HEK293 (cell line): ENCODE measurements around the gene LCA5L.

Experiments used
- CTCF ChIA-PET: fragments of 350-600 bp; formaldehyde crosslinking; extraction: SDS; loops from one replicate; lab custom pipeline; 2021; ENCODE audit warnings: antibody characterized with exemption; lab: Yijun Ruan, JAX
- POLR2A ChIA-PET: fragments of 300-600 bp; formaldehyde crosslinking; extraction: SDS; loops from one replicate; lab custom pipeline; 2020; ENCODE audit warnings: antibody characterized with exemption, inconsistent platforms; lab: Yijun Ruan, JAX
- H3K27ac ChIP-seq: fragments of 200-500 bp; sonication (Bioruptor generic); 2 replicates; pipeline ENCODE4 v1.5.1; 2014; ENCODE audit warnings: low read depth, low read length, control low read depth, inconsistent platforms; ENCODE audit errors: extremely low read depth
- H3K36me3 ChIP-seq, 2 experiments: fragments of 200-500 bp in 1 of 2; sonication (Bioruptor generic) in 1 of 2; 1 replicate in 1 of 2; 2 replicates in 1 of 2; pipeline ENCODE4 v1.5.1; 2014 to 2017; ENCODE audit warnings: inconsistent platforms in 2 of 2, low read length in 2 of 2; ENCODE audit not compliant: control insufficient read depth in 2 of 2, insufficient read depth in 1 of 2
- H3K4me1 ChIP-seq: fragments of 200-500 bp; sonication (Bioruptor generic); 2 replicates; pipeline ENCODE4 v1.5.1; 2014; ENCODE audit warnings: mild to moderate bottlenecking, low read length, inconsistent platforms; ENCODE audit not compliant: control insufficient read depth, insufficient read depth
- H3K4me3 ChIP-seq: 2 replicates; pipeline ENCODE4 v1.5.1; 2011; ENCODE audit warnings: low read depth, mild to moderate bottlenecking, control low read depth, low read length, moderate library complexity
- H3K9me3 ChIP-seq: fragments of 200-500 bp; sonication (Bioruptor generic); 2 replicates; pipeline ENCODE4 v1.5.1; 2014; ENCODE audit warnings: low read depth, low read length, inconsistent platforms; ENCODE audit not compliant: control insufficient read depth, insufficient read depth
- EGR2 ChIP-seq: fragments of 450-650 bp; formaldehyde crosslinking; IDR thresholded peaks from 2 replicates; pipeline ENCODE4 v1.5.1; 2016; ENCODE audit warnings: low read depth, missing biosample characterization, missing genetic modification characterization
- FEZF1 ChIP-seq: fragments of 450-650 bp; formaldehyde crosslinking; IDR thresholded peaks from 2 replicates; pipeline ENCODE4 v1.5.1; 2016; ENCODE audit warnings: missing biosample characterization, missing genetic modification characterization
- GLIS1 ChIP-seq: fragments of 450-650 bp; formaldehyde crosslinking; IDR thresholded peaks from 2 replicates; pipeline ENCODE4 v1.5.1; 2016; ENCODE audit warnings: missing biosample characterization, missing genetic modification characterization
- SP2 ChIP-seq: fragments of 450-650 bp; formaldehyde crosslinking; IDR thresholded peaks from 2 replicates; pipeline ENCODE4 v1.5.1; 2016; ENCODE audit warnings: missing biosample characterization, missing genetic modification characterization
- YY1 ChIP-seq: fragments of 450-650 bp; formaldehyde crosslinking; IDR thresholded peaks from 2 replicates; pipeline ENCODE4 v1.5.1; 2018; ENCODE audit warnings: missing biosample characterization, missing genetic modification characterization
- ZBTB17 ChIP-seq: fragments of 450-650 bp; formaldehyde crosslinking; IDR thresholded peaks from 2 replicates; pipeline ENCODE4 v1.5.1; 2016; ENCODE audit warnings: missing biosample characterization, missing genetic modification characterization
- ZBTB6 ChIP-seq: fragments of 450-650 bp; formaldehyde crosslinking; IDR thresholded peaks from 2 replicates; pipeline ENCODE4 v1.5.1; 2017; ENCODE audit warnings: missing biosample characterization, missing genetic modification characterization
- ZFHX2 ChIP-seq: fragments of 450-650 bp; formaldehyde crosslinking; conservative IDR thresholded peaks from 2 replicates; pipeline ENCODE4 v1.5.1; 2016; ENCODE audit warnings: missing biosample characterization, missing genetic modification characterization
- ZFP41 ChIP-seq: fragments of 450-650 bp; formaldehyde crosslinking; IDR thresholded peaks from 2 replicates; pipeline ENCODE4 v1.5.1; 2016; ENCODE audit warnings: missing biosample characterization, missing genetic modification characterization, borderline replicate concordance
- ZNF114 ChIP-seq: fragments of 450-650 bp; formaldehyde crosslinking; IDR thresholded peaks from 2 replicates; pipeline ENCODE4 v1.5.0; 2017; ENCODE audit warnings: missing biosample characterization, missing genetic modification characterization
- ZNF214 ChIP-seq: fragments of 450-650 bp; formaldehyde crosslinking; IDR thresholded peaks from 2 replicates; pipeline ENCODE4 v1.5.1; 2017; ENCODE audit warnings: missing biosample characterization, mild to moderate bottlenecking, missing genetic modification characterization, borderline replicate concordance
- ZNF223 ChIP-seq: fragments of 450-650 bp; formaldehyde crosslinking; IDR thresholded peaks from 2 replicates; pipeline ENCODE4 v1.5.1; 2016; ENCODE audit warnings: missing biosample characterization, missing genetic modification characterization
- ZNF350 ChIP-seq: fragments of 450-650 bp; formaldehyde crosslinking; IDR thresholded peaks from 2 replicates; pipeline ENCODE4 v1.5.0; 2017; ENCODE audit warnings: missing biosample characterization, mild to moderate bottlenecking, missing genetic modification characterization
- ZNF366 ChIP-seq: fragments of 450-650 bp; formaldehyde crosslinking; conservative IDR thresholded peaks from 2 replicates; pipeline ENCODE4 v1.5.1; 2016; ENCODE audit warnings: missing biosample characterization, missing genetic modification characterization
- ZNF544 ChIP-seq: fragments of 450-650 bp; formaldehyde crosslinking; IDR thresholded peaks from 2 replicates; pipeline ENCODE4 v1.5.0; 2017; ENCODE audit warnings: missing biosample characterization, missing genetic modification characterization
- ZNF549 ChIP-seq: fragments of 450-650 bp; IDR thresholded peaks from 2 replicates; pipeline ENCODE4 v1.5.1; 2018; ENCODE audit warnings: missing biosample characterization, missing genetic modification characterization, mild to moderate bottlenecking, inconsistent platforms, moderate library complexity
- ZNF560 ChIP-seq: fragments of 450-650 bp; formaldehyde crosslinking; IDR thresholded peaks from 2 replicates; pipeline ENCODE4 v1.5.1; 2017; ENCODE audit warnings: missing biosample characterization, missing genetic modification characterization, borderline replicate concordance
- ZNF677 ChIP-seq: fragments of 450-650 bp; IDR thresholded peaks from 2 replicates; pipeline ENCODE4 v1.5.0; 2018; ENCODE audit warnings: missing biosample characterization, mild to moderate bottlenecking, missing genetic modification characterization, moderate library complexity
- ZNF785 ChIP-seq: fragments of 450-650 bp; formaldehyde crosslinking; IDR thresholded peaks from 2 replicates; pipeline ENCODE4 v1.5.1; 2016; ENCODE audit warnings: missing biosample characterization, missing genetic modification characterization
- TF ChIP-seq, protein P1 (sequence below): fragments of 450-650 bp; formaldehyde crosslinking; IDR thresholded peaks from 2 replicates; pipeline ENCODE4 v1.5.1; 2017; ENCODE audit warnings: missing biosample characterization, mild to moderate bottlenecking, missing genetic modification characterization, moderate library complexity
- TF ChIP-seq, protein P2 (sequence below): fragments of 450-650 bp; IDR thresholded peaks from 2 replicates; pipeline ENCODE4 v1.5.1; 2018; ENCODE audit warnings: missing biosample characterization, missing genetic modification characterization

The LCA5L gene

DNA sequence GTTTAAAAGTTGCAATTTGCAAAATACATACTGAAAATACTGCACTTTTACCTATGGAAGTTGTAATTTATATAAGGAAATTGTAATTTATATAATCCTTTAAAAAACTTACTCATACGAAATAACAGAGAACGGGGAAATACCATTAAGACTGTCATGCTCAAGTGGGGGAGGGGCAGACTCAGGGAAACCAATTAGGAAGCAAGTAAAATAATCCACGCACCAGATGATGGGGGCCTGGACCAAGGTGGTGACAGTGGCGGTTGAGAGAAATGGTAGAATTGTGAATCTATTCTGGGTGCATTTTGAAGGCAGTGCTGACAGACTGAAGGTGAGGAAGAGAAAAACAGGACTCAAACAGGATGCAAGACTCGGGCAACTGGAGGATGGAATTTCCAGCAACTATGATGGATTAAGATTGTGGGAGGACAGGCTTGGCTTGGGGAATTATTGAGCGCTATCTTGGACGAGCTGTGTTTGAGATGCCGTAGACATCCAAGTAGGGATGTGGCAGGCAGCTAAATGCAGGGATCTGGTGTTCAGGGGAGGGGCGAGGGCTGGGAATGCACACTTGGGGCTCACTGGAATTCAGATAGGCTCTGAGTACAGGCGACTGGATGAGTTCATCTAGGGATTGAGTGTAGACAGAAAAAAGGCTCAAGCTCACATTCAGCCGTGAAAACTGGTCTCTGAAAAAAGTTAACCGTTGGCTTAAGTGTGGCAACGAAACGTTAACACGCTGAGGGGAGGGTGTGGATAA is 977 bp downstream of the LCA5L start (continued):
- peak; percentile 29 for TF ChIP-seq ZBTB17 (tag by site-specific recombination)
- TF ChIP-seq EGR2 = peak; percentile 34; the same call in 1 of the 2 replicates
- TF ChIP-seq ZFP41 (tag by site-specific recombination) = no peak
- no peak for TF ChIP-seq ZNF560 (tag by site-specific recombination)
- no peak for TF ChIP-seq FEZF1 (tag by site-specific recombination)
- no peak for TF ChIP-seq ZNF785 (tag by site-specific recombination)
- no peak for TF ChIP-seq ZBTB6 (tag by site-specific recombination)

- TF ChIP-seq SP2 (tag by site-specific recombination) (no peak), ZFHX2 (tag by site-specific recombination) (peak; percentile 52), ZNF366 (tag by site-specific recombination) (no peak), ZNF544 (tag by site-specific recombination) (no peak), ZNF549 (tag by site-specific recombination) (no peak), ZBTB17 (tag by site-specific recombination) (peak; percentile 35; the same call in 1 of the 2 replicates), EGR2 (peak; percentile 95), ZNF114 (tag by site-specific recombination) (no peak)
- ChIA-PET POLR2A (no interaction called here), CTCF (interaction anchor here (0.6 to 5.7 kb wide), 49 partner anchors 8 to 1384 kb away, joined by 3 to 55 read pairs (median 4); partner anchors contain the start of genes HMGN1, PSMG1 and SH3BGR)
- Histone ChIP-seq H3K36me3 (no peaks in the 10 kb centered on the region), H3K4me1 (peaks cover 5% of the 10 kb centered on the region; the same call in 1 of the 2 replicates), H3K27ac (no peak overlapping the region), H3K9me3 (no peaks in the 10 kb centered on the region), H3K4me3 (no peak overlapping the region)
Observed at GRCh38 chr21:39441502-39442475, 3.8 kb downstream of the LCA5L start.

DNA sequence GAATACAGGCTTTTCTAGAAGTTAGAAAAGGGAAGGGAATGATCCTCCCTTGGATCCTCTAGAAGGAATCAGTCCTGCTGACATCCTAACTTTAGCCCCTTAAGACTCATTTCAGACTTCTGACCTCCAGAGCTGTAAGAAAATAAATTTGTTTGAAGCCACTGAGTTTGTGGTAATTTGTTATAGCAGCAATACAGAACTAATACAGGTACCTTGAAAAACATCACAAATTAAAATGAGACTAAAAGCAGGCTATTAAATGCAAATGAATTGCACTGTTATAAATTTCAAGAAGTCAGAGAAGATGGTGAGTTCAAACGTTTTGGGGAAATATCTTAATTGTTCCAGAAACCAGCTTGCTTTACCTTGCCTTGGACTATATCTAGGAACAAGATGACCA is 6.3 kb downstream of the LCA5L start:
- POLR2A ChIA-PET = no interaction called here
- Histone ChIP-seq H3K36me3 (no peaks in the 10 kb centered on the region), H3K9me3 (no peaks in the 10 kb centered on the region), H3K4me1 (no peaks in the 10 kb centered on the region), H3K27ac (no peak overlapping the region), H3K4me3 (no peak overlapping the region)
- no peak for TF ChIP-seq ZNF223 (tag by site-specific recombination)
- CTCF ChIA-PET = interaction anchor here (0.6 to 5.7 kb wide), 3 partner anchors 9 to 1970 kb away, joined by 3 to 55 read pairs (median 4); no protein-coding TSS in a partner anchor

DNA sequence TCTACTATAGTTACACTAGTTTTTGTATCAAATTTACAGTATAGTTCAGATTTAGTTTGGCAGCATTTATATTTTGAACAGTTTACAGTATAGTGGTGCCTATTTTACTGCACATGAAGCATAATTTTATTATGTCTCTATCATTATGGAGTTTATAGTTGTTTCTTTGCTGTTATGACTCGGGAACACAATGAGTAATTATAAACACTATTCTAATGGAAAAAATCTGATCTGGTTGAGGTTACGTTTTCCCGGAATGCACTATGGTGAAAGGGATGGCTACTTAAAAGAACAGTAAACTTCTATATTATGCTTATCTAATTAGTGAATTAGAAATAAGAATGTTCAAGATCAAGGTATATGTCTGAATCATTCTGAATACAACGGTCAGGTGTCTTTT is 10.6 kb downstream of the LCA5L start:
- no peaks in the 10 kb centered on the region for H3K9me3 ChIP-seq
- CTCF ChIA-PET = no interaction called here
- POLR2A ChIA-PET = no interaction called here
- H3K36me3 ChIP-seq = no peaks in the 10 kb centered on the region
- H3K4me1 ChIP-seq = no peaks in the 10 kb centered on the region
- H3K4me3 ChIP-seq = no peak overlapping the region
- no peak overlapping the region for H3K27ac ChIP-seq
- TF ChIP-seq YY1 (tag by site-specific recombination) (no peak), ZNF350 (tag by site-specific recombination) (no peak), ZNF677 (no peak), GLIS1 (tag by site-specific recombination) (no peak), ZNF214 (no peak)
- TF ChIP-seq, protein P1, sequence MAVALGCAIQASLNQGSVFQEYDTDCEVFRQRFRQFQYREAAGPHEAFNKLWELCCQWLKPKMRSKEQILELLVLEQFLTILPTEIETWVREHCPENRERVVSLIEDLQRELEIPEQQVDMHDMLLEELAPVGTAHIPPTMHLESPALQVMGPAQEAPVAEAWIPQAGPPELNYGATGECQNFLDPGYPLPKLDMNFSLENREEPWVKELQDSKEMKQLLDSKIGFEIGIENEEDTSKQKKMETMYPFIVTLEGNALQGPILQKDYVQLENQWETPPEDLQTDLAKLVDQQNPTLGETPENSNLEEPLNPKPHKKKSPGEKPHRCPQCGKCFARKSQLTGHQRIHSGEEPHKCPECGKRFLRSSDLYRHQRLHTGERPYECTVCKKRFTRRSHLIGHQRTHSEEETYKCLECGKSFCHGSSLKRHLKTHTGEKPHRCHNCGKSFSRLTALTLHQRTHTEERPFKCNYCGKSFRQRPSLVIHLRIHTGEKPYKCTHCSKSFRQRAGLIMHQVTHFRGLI (tag by site-specific recombination) = no peak
- TF ChIP-seq, protein P2, sequence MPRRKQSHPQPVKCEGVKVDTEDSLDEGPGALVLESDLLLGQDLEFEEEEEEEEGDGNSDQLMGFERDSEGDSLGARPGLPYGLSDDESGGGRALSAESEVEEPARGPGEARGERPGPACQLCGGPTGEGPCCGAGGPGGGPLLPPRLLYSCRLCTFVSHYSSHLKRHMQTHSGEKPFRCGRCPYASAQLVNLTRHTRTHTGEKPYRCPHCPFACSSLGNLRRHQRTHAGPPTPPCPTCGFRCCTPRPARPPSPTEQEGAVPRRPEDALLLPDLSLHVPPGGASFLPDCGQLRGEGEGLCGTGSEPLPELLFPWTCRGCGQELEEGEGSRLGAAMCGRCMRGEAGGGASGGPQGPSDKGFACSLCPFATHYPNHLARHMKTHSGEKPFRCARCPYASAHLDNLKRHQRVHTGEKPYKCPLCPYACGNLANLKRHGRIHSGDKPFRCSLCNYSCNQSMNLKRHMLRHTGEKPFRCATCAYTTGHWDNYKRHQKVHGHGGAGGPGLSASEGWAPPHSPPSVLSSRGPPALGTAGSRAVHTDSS (tag by site-specific recombination) = no peak
